Stimulated activated CD8-positive, alpha-beta memory T cell treated with anti-CD3 and anti-CD28 coated beads, Interleukin-12 subunit alpha, Interleukin-12 subunit beta, amount 100 ng/mL, for 4 hours (primary cell): ENCODE results near the gene SLC5A3.
A peak's percentile ranks its signal among the peaks of the same experiment; 100 is the strongest.

Experiments
- DNase-seq: peaks from one replicate; pipeline ENCODE4 v3.0.0-alpha.2; 2020; ENCODE audit warnings: low read depth

The SLC5A3 gene

DNA sequence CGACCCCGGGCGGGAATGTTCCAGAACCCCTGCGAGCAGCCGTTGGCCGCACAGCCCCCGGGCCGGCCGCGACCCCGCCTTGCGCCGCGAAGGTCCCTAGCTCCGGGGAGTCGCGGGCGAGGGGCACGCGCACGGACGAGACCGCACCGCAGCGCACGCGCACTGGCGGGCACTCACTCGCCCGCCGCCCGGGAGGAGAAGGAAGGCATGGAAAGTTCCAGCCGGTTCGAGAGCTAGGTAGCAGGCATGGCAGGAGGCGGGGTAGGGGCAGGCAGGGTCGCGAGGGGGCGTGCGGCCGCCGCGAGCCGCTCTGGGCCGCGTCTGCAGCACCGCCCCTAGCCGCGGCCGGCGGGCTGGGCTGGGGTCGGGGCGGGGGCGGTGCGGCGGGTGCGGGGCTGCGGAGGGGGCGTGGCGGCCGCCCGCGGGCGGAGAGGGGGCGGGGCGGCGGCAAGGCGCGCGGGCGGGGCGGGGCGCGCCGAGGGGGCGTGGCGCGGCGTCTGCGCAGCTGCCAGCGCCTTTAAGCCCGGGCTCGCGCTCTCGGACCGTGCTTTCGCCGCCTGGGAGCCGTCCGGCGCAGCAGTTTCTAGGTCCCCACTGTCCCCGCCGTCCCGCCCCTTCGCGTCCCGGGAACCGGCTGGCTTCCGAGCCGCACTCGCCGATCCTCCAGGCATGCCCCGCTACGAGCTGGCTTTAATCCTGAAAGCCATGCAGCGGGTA lies at the start of gene SLC5A3, which contains the start of gene MRPS6:
SLC5A3 (plus strand) TSS at position 547 of the 717 bp plus-strand sequence. CDS start 21,621 bp downstream, outside the sequence.
MRPS6 (plus strand) TSS at position 547 of the 717 bp plus-strand sequence; CDS start at position 670, 123 bp downstream.
- DNase-seq, result peak; percentile 67

DNA sequence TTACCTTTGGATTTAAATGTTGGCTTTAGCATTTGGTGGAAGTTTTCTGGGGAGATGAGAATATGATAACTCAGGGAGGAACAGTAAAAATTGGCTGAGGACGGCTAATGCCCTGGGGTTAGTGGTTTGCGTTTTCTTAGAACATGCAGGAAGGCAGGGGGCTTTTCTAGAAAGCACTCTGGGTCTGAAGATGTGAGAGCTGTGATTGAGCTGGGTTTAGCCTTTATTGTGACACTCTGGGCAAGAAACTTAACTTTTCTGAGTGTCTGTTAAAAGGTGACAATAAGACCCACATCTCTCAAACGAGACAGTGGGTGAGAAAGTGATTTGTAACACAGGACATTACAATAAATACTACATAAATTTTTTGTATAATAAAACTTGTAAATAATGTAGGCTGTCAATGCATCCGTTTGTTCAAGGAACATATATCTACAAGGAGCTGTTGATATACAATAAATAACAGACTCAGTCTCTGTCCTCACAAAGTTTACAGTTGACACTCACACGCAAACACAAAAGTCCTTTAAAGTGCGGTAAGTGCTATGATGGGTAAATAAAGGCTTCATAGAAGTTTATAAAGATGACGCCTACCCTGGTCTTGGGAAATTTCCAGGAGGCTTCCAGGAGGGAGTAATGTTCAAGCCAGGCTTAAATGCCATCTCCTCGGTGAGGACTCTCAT lies 49.5 kb upstream of the SLC5A3 start:
- no peak for DNase-seq

DNA sequence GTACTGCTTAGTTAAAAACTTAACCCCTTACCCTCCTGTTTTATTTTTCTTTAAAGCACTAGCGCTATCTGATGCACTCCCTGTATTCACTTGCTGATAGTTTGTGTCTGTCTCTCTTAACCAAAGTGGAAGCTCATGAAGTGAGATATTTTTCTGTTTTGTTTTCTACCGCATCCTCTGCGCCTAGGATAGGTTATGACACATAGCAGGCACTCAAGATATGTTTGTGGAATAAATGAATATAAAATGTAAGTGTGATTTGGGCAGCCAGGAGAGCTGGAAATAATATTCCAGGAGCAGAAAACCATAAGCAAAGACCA lies 49.0 kb upstream of the SLC5A3 start:
- DNase-seq, result no peak

DNA sequence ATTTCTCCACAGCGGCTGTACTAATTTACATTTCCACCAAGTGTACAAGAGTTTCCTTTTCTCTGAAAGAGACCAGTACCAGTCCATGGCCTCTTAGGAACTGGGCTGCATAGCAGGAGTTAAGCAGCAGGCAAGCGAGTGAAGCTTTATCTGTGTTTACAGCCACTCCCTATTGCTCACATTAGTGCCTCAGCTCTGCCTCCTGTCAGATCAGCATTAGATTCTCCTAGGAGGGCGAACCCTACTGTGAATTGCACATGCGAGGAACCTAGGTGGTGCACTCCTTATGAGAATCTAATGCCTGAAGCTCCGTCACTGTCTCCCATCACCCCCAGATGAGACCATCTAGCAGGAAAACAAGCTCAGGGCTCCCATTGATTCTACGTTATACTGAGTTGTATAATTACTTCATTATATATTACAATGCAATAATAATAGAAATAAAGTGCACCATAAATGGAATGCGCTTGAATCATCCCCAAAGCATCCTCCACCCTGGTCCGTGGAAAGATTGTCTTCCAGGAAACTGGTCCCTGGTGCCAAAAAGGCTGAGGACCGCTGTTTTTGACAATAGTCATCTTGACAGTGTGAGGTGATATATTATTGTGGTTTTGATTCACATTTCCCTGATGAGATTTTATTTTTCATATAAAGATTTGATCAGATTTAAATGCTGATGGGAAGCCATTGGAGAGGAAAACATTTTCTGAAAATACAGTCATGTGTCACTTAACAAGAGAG lies 45.5 kb upstream of the SLC5A3 start:
- DNase-seq, result no peak

DNA sequence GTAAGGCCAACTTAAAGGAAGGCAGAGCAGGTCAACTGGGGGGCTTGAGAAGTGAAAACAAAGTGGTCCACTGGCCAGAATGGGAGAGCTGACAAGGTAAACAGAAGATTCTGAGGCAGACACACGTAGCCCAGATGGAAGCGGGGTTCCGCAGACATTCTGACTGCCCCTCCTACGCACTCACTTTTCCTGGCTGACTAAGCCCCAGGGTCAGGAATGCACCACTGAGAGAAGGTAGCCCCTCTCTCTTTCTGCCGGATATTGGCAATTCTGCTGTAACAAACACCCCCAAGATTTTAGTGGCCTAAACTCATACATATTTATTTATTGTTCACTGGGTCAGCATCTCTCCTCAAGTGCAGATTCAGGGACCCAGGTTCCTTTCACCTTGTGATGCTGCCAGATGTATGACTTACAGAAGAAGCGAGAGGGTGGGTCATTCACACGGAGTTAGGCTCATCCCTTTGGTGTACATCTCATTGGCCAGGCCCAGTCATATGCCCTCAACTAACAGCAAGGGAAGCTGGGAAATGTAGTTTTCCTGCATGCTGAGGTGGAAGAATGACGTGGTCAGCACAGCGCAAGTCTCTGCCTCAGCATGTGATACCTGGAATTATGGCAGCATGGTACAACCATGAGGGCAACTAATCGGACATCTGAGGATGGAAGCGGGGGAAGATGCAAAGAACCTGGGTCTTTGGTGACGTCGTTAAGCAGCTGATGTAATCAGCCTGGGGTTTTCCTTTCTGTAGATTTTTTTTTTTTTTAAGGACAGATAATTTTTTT lies 43.4 kb upstream of the SLC5A3 start:
- peak; percentile 15 for DNase-seq

DNA sequence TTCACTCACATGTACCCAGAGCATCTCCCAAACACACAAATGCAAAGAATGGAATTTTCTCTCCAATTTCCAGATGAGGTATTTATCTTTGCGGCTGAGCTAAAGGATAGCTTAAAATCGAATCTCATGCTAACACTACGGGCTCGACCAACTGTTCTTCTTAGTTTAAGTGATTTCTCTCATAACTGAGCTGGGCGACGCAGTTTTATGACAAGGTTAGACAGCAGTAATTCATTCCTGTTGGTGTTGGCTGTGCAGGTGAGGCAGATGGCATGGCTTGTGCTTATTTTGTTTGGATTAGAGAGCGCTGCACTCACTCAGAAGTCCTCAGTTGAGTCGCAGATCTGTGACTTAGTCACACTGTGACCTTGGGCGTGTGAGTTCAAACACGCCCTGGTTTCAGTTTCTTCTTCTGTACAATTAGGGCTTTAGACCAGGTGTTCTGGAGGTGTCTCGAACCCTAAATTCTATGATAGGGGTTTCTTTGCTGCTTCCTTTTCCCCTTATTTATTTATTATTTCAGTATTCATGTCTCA lies 41.5 kb upstream of the SLC5A3 start:
- no peak for DNase-seq

DNA sequence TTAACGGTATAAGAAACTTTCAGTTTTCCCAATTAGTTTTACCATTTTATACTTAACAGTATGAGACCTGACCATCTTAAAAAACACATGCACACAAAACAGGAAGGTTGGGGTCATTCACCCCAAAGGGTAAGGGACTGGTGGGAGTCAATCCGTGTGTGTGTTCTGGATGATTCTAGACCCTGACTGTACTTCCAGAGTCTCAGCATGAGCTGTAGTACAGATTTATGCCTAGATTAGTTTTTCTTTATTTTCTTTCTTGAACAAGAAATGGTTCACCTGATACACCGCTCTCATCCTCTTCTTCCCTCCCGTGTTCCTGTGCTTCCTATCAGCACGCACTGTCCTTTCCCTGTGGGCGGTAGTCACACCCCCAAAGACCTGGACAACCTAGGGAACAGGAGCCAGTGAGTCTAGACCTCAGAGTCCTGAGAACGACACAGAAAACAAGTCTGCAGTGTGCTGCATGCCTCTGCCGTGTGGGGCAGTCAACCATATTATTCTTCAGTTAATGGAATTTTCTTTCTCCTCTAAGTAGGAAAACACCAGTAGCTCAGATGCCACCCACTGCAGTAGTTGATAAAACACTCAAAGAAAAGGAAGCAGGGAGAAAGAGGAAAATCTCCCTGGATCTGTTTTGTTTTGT lies 38.9 kb upstream of the SLC5A3 start:
- no peak for DNase-seq

DNA sequence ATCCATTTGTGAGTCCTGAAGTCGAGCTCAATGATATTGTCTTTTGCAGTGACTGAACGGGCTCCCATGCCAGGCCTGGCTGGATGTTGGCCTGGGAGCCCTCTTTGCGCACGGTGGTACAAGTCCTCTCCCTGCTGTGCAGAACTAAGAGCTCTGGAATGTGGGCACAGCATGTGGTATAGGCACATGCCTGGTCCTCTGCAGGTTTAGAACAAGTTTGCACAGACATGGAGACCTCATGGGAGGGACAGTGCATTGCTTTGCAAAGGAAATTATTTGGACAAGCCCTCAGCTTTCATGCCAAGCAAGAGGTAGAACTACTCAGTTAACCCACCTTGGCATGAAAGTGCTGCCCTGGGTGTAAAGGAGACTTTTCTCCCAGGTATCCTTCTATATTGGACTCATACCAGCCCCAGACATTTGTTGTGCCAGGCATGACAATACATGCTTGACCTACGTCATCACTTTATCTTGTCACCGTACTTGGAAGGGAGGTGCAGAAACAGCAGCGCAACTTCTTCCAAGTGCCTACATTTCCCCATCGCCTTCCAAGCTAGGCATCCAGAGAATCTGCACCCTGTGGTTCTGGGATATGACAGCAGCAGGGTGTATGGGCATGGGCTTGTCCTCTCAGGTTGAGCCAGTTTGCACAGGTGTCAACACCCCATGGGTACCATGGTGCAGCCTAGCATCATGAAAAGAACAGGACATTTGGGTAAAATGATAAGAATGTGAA lies 37.6 kb upstream of the SLC5A3 start:
- no peak for DNase-seq

DNA sequence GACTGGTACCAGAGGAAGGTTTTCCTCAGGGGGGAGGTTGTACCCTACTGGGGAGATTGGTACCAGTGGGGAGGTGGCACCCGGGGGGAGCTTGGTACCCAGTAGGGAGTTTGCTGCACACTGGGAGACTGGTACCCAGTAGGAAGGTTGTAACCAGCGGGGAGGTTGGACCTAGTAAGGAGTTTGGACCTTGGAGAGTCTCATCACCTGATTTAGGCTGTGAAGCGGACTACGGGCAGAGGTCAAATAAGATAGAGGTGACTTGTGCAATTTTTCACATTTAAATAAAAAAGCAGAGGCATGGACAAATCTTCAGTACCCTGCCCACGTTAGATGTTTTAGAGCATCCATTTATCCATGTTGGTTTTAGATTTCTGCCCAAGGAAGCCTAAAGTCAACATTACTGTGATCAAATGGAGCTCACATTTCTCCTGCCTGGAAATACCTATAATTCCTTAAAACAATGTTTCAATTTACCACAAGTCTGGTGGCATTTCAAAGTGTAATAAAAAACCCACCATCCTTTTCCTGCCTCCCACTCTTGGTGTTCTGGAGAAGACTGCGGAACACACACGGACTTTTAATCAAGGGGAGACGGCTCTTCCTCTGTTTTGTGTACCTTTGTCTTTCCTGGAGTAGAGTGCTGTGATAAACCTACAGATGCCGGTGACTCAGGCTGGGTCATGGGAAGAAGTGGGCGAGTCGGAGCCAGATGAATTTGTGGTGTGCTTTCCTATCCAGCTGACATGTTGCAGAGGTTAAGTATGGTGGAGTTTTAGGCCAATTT lies 36.2 kb upstream of the SLC5A3 start:
- no peak for DNase-seq

DNA sequence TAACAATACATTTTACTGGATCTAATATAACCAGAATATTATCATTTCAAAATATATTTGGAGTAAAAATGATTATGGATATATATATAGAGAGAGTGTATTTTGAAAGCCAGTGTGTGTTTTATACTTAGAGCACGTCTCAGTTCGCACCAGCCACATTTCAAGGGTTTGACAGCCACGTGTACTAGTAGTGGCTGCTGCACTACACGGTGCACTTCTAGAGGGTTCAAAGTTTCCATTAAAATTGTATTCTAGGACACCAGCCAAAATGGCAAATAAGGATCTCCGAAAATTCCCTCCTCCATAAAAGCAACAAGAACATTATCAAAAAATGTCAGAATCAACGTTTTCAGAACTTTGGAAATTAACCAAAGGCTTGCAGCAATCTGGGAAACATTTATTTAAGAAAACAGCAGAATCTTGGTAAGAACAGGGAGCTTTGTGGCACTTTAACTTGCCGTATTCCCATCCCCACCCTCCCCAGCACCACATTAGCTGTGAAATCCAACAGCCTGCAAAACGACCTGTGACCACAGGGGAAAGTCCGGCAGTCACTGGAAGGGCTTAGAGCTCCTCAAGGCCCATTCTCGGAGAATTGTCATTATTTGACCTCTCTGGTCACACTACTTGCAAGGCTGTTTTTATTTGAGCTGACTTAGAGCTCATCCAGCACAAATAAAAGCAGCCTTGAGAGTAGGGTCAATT lies 33.5 kb upstream of the SLC5A3 start:
- no peak for DNase-seq

DNA sequence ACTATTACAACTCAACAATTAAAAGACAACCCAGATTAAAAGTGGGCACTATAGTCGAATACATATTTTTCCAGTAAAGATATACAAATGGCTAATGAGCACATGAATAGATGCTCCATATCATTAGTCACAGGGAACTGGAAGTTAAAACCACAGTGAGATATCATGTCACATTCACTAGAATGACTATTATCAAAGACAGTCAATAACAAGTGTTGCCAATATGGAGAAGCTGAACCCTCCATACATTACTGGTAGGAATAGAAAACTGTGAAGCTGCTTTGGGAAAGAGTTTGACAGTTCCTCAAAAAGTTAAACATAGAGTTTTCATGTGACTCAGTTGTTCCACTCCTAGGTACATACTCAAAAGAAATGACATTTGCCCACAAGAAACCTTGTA lies 30.6 kb upstream of the SLC5A3 start:
- DNase-seq, result no peak

DNA sequence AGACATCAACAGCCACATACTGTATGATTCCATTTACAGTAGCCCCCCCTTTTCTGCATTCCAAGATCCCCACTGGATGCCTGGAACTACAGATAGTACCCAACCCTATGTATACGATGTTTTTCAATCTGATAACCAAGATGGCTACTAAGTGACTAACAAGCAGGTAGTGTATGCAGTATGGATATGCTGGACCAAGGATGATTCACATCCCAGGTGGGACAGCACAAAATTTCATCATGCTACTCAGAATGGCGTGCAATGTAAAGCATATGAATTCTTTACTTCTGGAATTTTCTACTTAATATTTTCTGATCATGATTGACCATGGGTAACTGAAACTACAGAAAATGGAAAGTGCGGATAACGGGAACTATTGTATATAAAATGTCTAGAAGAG lies 30.0 kb upstream of the SLC5A3 start:
- DNase-seq, result no peak

DNA sequence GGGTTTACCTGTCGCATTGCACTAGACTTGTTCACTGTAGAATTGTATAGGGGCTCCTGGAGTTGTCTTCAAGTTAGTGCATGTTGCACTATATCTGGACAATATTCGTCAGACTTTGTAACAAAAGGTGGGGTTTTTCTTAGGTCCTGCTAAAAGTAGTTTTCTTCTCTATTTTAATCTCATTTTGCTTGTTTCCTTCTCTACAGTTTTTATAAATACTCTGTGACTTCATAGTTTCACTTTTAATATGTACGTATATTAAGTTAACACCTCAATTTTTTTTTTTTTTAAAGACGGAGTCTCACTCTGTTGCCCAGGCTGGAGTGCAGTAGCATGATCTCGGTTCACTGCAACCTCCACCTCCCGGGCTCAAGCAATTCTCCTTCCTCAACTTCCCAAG lies 26.5 kb upstream of the SLC5A3 start:
- DNase-seq, result no peak

DNA sequence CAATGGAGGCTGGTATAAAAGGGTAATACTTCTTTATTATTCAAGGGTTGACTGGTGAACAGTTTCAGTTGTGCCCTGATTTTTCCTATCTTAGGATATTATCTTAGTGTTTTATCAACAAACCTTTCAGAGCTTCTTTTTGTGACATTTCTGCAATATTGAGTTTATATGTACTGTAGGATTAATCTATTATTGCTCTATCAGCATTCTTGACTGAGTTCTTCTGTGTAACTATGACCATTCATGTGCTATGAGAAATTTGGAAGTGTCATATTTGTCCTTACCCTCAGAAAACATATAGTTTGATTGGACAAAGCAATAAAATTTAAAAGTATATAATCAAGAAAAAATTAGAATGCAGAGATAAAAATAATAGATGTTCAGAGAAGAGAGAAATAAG lies 25.5 kb upstream of the SLC5A3 start:
- no peak for DNase-seq

DNA sequence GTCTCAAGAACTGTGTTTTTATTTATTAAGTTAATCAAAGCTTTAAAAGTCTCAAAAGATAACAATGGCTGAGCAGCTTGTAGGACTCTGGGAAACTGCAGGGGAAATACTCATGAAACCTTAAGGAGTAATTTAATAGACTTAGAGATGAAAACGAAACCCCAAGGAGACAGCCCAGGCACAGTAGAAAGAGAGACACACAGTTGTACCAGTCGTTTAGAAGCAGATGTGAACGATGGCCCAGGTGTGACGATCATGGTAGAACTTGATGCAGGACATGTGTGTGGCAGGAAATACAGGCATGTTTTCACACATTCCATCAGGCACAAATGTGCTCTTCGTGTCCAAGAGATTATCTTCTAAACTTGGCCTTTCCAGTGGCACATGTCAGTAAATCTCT lies 21.2 kb upstream of the SLC5A3 start:
- no peak for DNase-seq

DNA sequence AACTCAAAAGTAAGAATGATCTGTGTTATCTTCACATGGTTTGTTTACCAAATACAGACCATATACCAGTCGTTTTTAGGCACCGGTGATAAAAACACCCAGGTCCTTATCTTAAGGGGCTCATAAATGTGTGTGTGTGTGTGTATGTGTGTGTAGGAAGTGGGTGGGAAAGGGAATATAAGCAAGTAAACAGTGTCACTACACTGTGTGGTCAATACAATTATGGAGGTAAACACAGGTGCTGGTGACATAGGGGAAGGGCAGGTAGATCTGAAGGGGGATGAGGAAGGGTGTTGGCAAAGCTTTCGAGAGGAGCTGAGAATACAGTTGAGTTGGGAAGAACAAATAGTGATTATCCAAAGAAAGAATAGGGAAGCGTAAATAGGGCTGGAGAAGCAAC lies 19.1 kb upstream of the SLC5A3 start:
- DNase-seq, result no peak

DNA sequence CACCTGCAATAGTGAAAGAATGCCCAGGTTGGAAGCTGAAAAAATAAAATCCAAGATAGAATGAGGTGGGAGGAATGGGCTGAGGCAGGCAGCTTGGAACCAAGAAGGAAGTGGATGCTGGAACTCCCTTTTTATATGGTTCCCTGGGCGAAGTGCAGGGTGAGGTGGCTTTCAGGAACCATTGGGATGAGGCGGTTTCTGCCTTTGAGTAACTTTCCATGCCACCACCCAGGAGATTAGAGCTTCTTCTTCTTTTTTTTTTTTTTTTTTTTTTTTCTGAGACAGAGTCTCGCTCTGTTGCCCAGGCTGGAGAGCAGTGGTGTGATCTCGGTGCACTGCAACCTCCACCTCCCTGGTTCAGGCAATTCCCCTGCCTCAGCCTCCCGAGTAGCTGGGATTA lies 17.8 kb upstream of the SLC5A3 start:
- DNase-seq, result no peak

DNA sequence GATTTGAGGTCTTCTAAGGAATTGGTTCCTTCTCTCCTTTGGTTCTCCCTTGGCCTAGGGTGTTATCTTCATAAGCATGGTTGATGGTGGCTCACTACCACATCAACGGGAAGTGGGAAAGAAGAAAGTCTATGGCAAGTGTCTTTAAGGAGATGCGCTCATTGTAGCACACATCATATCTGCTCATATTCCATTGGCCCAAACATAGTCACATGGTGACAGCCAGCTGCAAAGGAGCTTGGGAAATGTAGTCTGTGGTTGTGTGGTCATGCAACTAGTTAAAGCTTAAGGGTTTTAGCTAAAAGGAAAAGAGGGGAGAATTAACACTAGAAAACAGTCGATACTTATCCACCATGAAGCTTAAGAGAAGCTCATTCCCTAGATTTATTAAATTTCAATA lies 11.4 kb upstream of the SLC5A3 start:
- DNase-seq, result no peak

DNA sequence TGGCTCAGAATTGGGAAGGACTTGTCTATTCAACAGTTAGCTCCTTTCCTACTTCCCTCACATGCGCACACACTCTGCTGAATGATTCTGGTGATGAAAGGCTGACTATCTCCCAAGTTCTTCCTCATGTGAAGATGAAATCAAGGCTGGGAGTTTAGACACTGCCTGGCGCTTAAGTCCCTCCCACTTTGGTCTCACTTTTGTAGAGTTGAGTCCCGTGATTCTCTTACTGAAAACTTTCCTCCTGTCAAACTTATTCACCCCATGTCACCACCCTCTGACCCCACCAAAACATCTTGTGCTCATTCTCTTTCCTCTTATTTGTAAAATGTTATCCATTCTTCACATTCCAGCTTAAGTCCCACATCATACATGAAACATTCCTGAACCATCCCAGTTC lies 8.4 kb upstream of the SLC5A3 start:
- DNase-seq, result no peak
